Measurements from ENCODE around the gene PHC1. TPM values are rescaled to one million over a fixed set of nuclear protein-coding genes. Genes with fewer than 3 reads are reported as not detected.
A peak's percentile ranks its signal among the peaks of the same experiment; 100 is the strongest.

PHC1 gene
- polyA plus RNA-seq, 1 experiment = 26.7 TPM

DNA sequence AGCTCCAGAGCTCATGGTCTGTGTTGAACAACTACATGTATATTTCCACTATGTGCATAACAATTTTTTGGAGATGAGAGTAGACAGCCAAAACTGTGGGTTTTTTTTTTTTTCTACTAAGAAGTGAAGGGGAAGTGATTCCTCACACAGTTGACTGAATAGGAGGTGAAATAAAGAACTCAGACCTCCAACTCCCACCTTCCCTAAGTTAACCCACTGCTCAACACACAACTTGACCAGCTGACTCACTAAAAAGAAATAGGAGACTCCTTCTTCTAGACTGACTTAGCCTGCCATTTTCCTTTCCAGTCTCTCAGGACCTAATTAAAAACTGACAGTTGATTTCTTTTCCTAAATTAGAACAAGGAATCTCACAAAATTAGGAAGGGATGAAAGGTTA, 33.4 kb downstream of the PHC1 start:
- CTCF ChIA-PET = no interaction called here
- H3K27me3 ChIP-seq (ENCODE audit: control insufficient read depth, insufficient read depth, low read length) = no peaks in the 10 kb centered on the region
- no peak for DNase-seq (ENCODE audit: low read depth)
- H3K36me3 ChIP-seq (ENCODE audit: control insufficient read depth, insufficient read depth, low read length) = peaks cover 12% of the 10 kb centered on the region
- TF ChIP-seq, protein P1, sequence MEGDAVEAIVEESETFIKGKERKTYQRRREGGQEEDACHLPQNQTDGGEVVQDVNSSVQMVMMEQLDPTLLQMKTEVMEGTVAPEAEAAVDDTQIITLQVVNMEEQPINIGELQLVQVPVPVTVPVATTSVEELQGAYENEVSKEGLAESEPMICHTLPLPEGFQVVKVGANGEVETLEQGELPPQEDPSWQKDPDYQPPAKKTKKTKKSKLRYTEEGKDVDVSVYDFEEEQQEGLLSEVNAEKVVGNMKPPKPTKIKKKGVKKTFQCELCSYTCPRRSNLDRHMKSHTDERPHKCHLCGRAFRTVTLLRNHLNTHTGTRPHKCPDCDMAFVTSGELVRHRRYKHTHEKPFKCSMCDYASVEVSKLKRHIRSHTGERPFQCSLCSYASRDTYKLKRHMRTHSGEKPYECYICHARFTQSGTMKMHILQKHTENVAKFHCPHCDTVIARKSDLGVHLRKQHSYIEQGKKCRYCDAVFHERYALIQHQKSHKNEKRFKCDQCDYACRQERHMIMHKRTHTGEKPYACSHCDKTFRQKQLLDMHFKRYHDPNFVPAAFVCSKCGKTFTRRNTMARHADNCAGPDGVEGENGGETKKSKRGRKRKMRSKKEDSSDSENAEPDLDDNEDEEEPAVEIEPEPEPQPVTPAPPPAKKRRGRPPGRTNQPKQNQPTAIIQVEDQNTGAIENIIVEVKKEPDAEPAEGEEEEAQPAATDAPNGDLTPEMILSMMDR (IDR thresholded peaks at IDR 0.05; ENCODE audit: insufficient read depth, low read depth, low read length) = no peak
- H3K4me3 ChIP-seq (ENCODE audit: low read depth, low read length) = no peak overlapping the region
- POLR2A ChIA-PET = no interaction called here

DNA sequence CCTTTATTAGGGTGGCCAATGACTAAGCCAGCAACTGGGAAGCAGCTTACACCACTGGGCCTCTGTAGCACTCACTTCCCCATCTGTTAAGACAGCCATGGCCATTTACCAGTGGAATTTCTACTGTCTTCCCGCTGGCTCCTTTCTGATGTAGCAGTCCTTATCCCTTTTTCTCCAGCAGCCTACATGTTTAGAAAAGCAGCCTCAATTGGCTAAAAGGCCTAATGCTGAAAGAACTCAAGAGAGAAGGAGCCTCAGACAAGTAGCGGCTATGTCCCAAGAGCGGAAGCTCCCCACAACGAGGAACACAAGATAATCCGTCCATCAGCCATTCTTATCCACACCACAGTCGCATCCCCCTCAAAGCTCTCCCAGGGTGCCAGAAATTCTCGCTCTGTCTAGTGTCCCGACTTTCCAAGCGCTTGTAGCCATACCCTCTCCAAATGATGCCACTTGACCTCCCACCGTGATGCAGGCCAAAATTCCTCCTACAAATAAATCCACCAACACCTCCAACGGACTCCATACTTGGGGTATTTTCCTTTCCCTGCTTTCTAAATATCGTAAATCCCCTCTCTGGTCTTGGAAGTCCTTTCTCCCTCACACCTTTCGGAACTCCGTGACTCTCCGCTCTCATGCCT, 34.5 kb downstream of the PHC1 start:
- ChIA-PET POLR2A (interaction anchor here (0.6 kb wide), 1 partner anchor 1932 kb away, joined by 4 read pairs; no protein-coding TSS in a partner anchor), CTCF (interaction anchor here (0.6 to 1.4 kb wide), 5 partner anchors 36 to 386 kb away, joined by 3 read pairs; no protein-coding TSS in a partner anchor)
- DNase-seq (ENCODE audit: low read depth) = peak; percentile 2
- peak overlapping the region; percentile 91 for H3K4me3 ChIP-seq (ENCODE audit: low read depth, low read length)
- peaks cover 6% of the 10 kb centered on the region for H3K36me3 ChIP-seq (ENCODE audit: control insufficient read depth, insufficient read depth, low read length)
- TF ChIP-seq, protein P1 (IDR thresholded peaks at IDR 0.05; ENCODE audit: insufficient read depth, low read depth, low read length) = no peak
- H3K27me3 ChIP-seq (ENCODE audit: control insufficient read depth, insufficient read depth, low read length) = no peaks in the 10 kb centered on the region

GRCh38 chr12:8949342-8950220, 35.3 kb downstream of the PHC1 start, which contains the start of gene M6PR:
Gene M6PR, minus strand, starts transcription at chr12:8949645. Its CDS starts 3,241 bp downstream, at chr12:8946404.
- peak; percentile 78 for DNase-seq (ENCODE audit: low read depth)
- Histone ChIP-seq H3K4me3 (ENCODE audit: low read depth, low read length) (peak within 1 kb of the TSS; percentile 91), H3K36me3 (ENCODE audit: control insufficient read depth, insufficient read depth, low read length) (peaks cover 6% of the 10 kb centered on the region), H3K27me3 (ENCODE audit: control insufficient read depth, insufficient read depth, low read length) (no peaks in the 10 kb centered on the region)
- POLR2A ChIA-PET = interaction anchor here (0.5 kb wide), 2 partner anchors 131 to 734 kb away, joined by 3 to 10 read pairs; no protein-coding TSS in a partner anchor
- TF ChIP-seq, protein P1 (IDR thresholded peaks at IDR 0.05; ENCODE audit: insufficient read depth, low read depth, low read length) = peak; percentile 71
- CTCF ChIA-PET = interaction anchor here (0.6 to 1.4 kb wide), 4 partner anchors 37 to 385 kb away, joined by 3 read pairs; no protein-coding TSS in a partner anchor

DNA sequence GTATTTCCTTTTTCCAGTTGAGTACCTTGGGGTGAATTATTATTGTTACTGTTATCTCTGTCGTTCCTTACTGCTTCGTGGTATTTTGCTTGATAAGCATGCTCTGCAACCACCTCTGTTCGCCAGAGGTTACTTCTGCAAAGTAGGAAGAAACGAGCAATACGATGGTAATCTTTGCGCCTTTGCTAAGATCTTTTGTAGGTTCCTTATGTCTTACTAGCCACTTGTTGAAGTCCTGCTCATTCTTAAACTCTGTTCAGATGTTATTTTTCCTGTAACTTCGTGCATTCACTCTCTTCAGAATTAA, 35.9 kb downstream of the PHC1 start:
- peaks cover 4% of the 10 kb centered on the region for H3K36me3 ChIP-seq (ENCODE audit: control insufficient read depth, insufficient read depth, low read length)
- H3K4me3 ChIP-seq (ENCODE audit: low read depth, low read length) = peak overlapping the region; percentile 91
- no peaks in the 10 kb centered on the region for H3K27me3 ChIP-seq (ENCODE audit: control insufficient read depth, insufficient read depth, low read length)
- ChIA-PET POLR2A (interaction anchor here (0.5 kb wide), 2 partner anchors 131 to 734 kb away, joined by 3 to 10 read pairs; no protein-coding TSS in a partner anchor), CTCF (interaction anchor here (1.2 to 1.5 kb wide), 3 partner anchors 89 to 306 kb away, joined by 3 to 5 read pairs (median 4); no protein-coding TSS in a partner anchor)
- no peak for DNase-seq (ENCODE audit: low read depth)
- TF ChIP-seq, protein P1 (IDR thresholded peaks at IDR 0.05; ENCODE audit: insufficient read depth, low read depth, low read length) = no peak

Measured in BJ (cell line).